ENCODE results near the gene ELOVL7. TPM values are rescaled to one million over a fixed set of nuclear protein-coding genes. Genes with fewer than 3 reads are reported as not detected.
"Not testable (repeated sequence)": the region's sequence is repeated elsewhere in the genome, so short reads cannot be mapped to it uniquely, and the experiment has no call there.

The ELOVL7 gene
- total RNA-seq, 1 experiment from 2014 or later: 2.9 TPM

DNA sequence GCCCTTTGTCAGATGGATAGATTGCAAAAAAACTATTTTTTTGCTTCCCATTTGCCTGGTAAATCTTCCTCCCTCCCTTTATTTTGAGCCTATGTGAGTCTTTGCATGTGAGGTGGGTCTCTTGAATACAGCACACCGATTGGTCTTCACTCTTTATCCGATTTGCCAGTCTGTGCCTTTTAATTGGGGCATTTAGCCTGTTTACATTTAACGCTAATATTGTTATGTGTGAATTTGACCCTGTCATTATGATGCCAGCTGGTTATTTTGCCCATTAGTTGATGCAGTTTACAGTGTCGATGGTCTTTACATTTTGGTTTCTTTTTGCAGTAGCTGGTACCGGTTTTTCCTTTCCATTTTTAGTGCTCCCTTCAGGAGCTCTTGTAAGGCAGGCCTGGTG lies 131.1 kb downstream of the ELOVL7 start:
- DNase-seq (ENCODE audit: low read depth, low spot score): no peak
- Histone ChIP-seq H3K36me3 (ENCODE audit: control insufficient read depth, insufficient read depth, low read length) (no peaks in the 10 kb centered on the region), H3K27me3 (ENCODE audit: control insufficient read depth, insufficient read depth, low read length) (no peaks in the 10 kb centered on the region; the same call in 1 of the 2 replicates), H3K9me3 (ENCODE audit: control insufficient read depth, insufficient read depth, low read depth, low read length) (no peaks in the 10 kb centered on the region), H3K27ac (ENCODE audit: low read length) (no peak overlapping the region), H3K4me3 (ENCODE audit: low read depth in 2 of 2, low read length in 2 of 2) (no peak overlapping the region), H3K4me1 (ENCODE audit: control insufficient read depth, insufficient read depth, low read length) (no peaks in the 10 kb centered on the region)
- in situ Hi-C loops (cut with HindIII; ENCODE audit: low pct_unique_long_range_greater_than_20kb, low sequenced_read_pairs) (no loop called here), intact Hi-C loops (cut with micrococcal nuclease; ENCODE audit: unreplicated experiment) (no loop called here)
- TF ChIP-seq SIN3A (IDR thresholded peaks at IDR 0.05; ENCODE audit: borderline replicate concordance, insufficient read depth, low read depth, low read length) (no peak), TCF7L2 (IDR thresholded peaks at IDR 0.05; ENCODE audit: low read depth, low read length) (no peak)
- TF ChIP-seq, protein P1, sequence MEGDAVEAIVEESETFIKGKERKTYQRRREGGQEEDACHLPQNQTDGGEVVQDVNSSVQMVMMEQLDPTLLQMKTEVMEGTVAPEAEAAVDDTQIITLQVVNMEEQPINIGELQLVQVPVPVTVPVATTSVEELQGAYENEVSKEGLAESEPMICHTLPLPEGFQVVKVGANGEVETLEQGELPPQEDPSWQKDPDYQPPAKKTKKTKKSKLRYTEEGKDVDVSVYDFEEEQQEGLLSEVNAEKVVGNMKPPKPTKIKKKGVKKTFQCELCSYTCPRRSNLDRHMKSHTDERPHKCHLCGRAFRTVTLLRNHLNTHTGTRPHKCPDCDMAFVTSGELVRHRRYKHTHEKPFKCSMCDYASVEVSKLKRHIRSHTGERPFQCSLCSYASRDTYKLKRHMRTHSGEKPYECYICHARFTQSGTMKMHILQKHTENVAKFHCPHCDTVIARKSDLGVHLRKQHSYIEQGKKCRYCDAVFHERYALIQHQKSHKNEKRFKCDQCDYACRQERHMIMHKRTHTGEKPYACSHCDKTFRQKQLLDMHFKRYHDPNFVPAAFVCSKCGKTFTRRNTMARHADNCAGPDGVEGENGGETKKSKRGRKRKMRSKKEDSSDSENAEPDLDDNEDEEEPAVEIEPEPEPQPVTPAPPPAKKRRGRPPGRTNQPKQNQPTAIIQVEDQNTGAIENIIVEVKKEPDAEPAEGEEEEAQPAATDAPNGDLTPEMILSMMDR (IDR thresholded peaks at IDR 0.05): no peak
- CTCF ChIA-PET: no interaction called here
- POLR2A ChIA-PET: interaction anchor here (0.7 kb wide), 1 partner anchor 11 kb away, joined by 16 read pairs; no protein-coding TSS in a partner anchor
- ATAC-seq: no peak
- no TSS peak for BruUV-seq (replicated peaks)

DNA sequence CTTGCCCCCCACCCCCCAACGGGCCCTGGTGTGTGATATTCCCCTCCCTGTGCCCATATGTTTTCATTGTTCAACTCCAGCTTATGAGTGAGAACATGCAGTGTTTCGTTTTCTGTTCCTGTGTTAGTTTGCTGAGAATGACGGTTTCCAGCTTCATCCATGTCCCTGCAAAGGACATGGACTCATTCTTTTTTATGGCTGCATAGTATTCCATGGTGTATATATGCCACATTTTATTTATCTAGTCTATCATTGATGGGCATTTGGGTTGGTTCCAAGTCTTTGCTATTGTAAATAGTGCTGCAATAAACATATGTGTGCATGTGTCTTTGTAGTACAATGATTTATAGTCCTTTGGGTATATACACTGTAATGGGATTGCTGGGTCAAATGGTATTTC lies 132.2 kb downstream of the ELOVL7 start:
- DNase-seq (ENCODE audit: low read depth, low spot score); in situ Hi-C loops (cut with HindIII; ENCODE audit: low pct_unique_long_range_greater_than_20kb, low sequenced_read_pairs); H3K27me3 ChIP-seq (ENCODE audit: control insufficient read depth, insufficient read depth, low read length); H3K36me3 ChIP-seq (ENCODE audit: control insufficient read depth, insufficient read depth, low read length); POLR2A ChIA-PET; H3K27ac ChIP-seq (ENCODE audit: low read length); CTCF ChIA-PET; H3K4me3 ChIP-seq (ENCODE audit: low read depth in 2 of 2, low read length in 2 of 2); intact Hi-C loops (cut with micrococcal nuclease; ENCODE audit: unreplicated experiment); BruUV-seq (replicated peaks); H3K4me1 ChIP-seq (ENCODE audit: control insufficient read depth, insufficient read depth, low read length); H3K9me3 ChIP-seq (ENCODE audit: control insufficient read depth, insufficient read depth, low read depth, low read length); ATAC-seq: not testable (repeated sequence)

DNA sequence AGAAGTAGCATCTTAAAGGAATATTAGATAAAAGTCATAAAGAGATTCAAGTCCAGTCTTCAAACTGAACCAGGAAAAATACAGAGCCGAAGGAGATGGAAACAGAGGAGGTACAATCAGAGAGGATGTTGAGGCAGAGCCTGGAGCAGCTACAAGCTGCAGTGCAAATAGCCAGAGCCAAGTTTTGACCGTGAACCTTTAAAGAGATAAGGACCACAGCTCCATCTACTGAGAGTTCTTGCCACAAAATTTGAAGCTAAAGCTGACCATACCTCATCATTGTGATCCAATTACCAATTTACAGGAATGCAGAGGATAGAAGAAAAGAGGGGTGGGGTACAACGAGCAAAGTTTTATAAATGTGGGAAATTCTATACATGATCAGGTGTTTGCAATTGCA lies 133.7 kb downstream of the ELOVL7 start:
- POLR2A ChIA-PET: no interaction called here

More for the DNA sequence above, 133.7 kb downstream of the ELOVL7 start:
- Histone ChIP-seq H3K4me1 (ENCODE audit: control insufficient read depth, insufficient read depth, low read length) (no peaks in the 10 kb centered on the region), H3K4me3 (ENCODE audit: low read depth in 2 of 2, low read length in 2 of 2) (no peak overlapping the region), H3K27me3 (ENCODE audit: control insufficient read depth, insufficient read depth, low read length) (no peaks in the 10 kb centered on the region; the same call in 1 of the 2 replicates), H3K9me3 (ENCODE audit: control insufficient read depth, insufficient read depth, low read depth, low read length) (no peaks in the 10 kb centered on the region), H3K27ac (ENCODE audit: low read length) (no peak overlapping the region), H3K36me3 (ENCODE audit: control insufficient read depth, insufficient read depth, low read length) (no peaks in the 10 kb centered on the region)
- TF ChIP-seq TCF7L2 (IDR thresholded peaks at IDR 0.05; ENCODE audit: low read depth, low read length) (no peak), POLR2AphosphoS5 (IDR thresholded peaks at IDR 0.05; ENCODE audit: low read depth, low read length) (no peak), SIN3A (IDR thresholded peaks at IDR 0.05; ENCODE audit: borderline replicate concordance, insufficient read depth, low read depth, low read length) (no peak)
- TF ChIP-seq, protein P1 (IDR thresholded peaks at IDR 0.05): peak; percentile 29; the same call in 1 of the 2 replicates
- TF ChIP-seq, protein P2, sequence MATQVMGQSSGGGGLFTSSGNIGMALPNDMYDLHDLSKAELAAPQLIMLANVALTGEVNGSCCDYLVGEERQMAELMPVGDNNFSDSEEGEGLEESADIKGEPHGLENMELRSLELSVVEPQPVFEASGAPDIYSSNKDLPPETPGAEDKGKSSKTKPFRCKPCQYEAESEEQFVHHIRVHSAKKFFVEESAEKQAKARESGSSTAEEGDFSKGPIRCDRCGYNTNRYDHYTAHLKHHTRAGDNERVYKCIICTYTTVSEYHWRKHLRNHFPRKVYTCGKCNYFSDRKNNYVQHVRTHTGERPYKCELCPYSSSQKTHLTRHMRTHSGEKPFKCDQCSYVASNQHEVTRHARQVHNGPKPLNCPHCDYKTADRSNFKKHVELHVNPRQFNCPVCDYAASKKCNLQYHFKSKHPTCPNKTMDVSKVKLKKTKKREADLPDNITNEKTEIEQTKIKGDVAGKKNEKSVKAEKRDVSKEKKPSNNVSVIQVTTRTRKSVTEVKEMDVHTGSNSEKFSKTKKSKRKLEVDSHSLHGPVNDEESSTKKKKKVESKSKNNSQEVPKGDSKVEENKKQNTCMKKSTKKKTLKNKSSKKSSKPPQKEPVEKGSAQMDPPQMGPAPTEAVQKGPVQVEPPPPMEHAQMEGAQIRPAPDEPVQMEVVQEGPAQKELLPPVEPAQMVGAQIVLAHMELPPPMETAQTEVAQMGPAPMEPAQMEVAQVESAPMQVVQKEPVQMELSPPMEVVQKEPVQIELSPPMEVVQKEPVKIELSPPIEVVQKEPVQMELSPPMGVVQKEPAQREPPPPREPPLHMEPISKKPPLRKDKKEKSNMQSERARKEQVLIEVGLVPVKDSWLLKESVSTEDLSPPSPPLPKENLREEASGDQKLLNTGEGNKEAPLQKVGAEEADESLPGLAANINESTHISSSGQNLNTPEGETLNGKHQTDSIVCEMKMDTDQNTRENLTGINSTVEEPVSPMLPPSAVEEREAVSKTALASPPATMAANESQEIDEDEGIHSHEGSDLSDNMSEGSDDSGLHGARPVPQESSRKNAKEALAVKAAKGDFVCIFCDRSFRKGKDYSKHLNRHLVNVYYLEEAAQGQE (IDR thresholded peaks at IDR 0.05; ENCODE audit: insufficient read depth in 1 of 2, low read depth in 2 of 2, low read length in 1 of 2): no peak
- ATAC-seq (no peak), DNase-seq (ENCODE audit: low read depth, low spot score) (no peak)
- in situ Hi-C loops (cut with HindIII; ENCODE audit: low pct_unique_long_range_greater_than_20kb, low sequenced_read_pairs): no loop called here
- CTCF ChIA-PET: interaction anchor here (0.5 to 0.6 kb wide), 2 partner anchors 13 to 48 kb away, joined by 3 to 5 read pairs; no protein-coding TSS in a partner anchor
- intact Hi-C loops (cut with micrococcal nuclease; ENCODE audit: unreplicated experiment): no loop called here
- BruUV-seq (replicated peaks): no TSS peak
